ENCODE results near the gene TSFM. TPM values are rescaled to one million over a fixed set of nuclear protein-coding genes. Genes with fewer than 3 reads are reported as not detected.
A peak's percentile ranks its signal among the peaks of the same experiment; 100 is the strongest.

TSFM gene
- total and polyA plus RNA-seq, 9 of the 15 experiments (the other 6 are each of a cell fraction or from before 2014, with no cell fraction given), result 44.6 to 198 (median 60.2) TPM

DNA sequence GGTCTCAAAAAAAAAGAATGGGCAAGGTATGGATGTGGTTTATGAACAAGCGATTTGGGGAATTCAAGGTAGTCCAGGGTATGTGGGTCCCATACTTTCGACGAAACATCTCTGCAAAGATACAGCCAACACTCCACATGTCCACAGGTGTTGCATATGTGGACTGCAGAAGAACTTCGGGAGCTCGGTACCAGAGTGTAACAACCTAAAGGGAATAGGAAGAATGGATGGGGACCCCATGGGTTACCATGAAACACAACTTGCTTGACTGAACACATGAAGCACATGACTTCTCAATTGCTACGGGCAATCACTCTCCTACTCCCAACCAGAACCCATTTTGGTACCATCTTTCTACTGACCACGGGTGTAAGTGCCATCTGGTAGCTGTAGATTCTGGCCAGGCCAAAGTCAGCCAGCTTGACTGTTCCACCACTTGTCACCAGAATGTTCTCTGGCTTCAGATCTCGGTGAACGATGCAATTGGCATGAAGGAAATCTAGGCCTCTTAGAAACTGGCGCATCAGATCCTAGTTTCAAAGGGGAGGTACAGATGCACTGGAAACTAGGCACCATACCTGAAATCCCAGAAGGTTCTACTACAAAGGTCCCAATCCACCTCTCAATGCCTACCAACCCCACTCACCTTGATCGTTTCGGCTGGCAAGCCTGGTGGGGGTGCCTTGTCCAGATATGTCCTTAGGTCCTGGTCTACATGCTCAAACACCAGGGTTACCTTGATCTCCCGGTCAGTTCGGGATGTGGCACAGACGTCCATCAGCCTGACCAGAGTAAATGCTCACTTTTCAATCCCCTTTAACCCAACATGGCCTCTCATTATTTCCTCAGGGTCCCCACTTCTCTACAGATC lies 31.8 kb upstream of the TSFM start (continued):
- TF ChIP-seq, protein P1, sequence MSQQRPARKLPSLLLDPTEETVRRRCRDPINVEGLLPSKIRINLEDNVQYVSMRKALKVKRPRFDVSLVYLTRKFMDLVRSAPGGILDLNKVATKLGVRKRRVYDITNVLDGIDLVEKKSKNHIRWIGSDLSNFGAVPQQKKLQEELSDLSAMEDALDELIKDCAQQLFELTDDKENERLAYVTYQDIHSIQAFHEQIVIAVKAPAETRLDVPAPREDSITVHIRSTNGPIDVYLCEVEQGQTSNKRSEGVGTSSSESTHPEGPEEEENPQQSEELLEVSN (IDR thresholded peaks at IDR 0.05; ENCODE audit: borderline replicate concordance in 1 of 2, extremely low read depth in 1 of 2, insufficient read depth in 1 of 2, insufficient read length in 1 of 2, low read depth in 1 of 2, low read length in 1 of 2, poor library complexity in 1 of 2, severe bottlenecking in 1 of 2), result peak in 1 of 2 experiments; percentile 9
- TF ChIP-seq ASH1L (IDR thresholded peaks at IDR 0.05; ENCODE audit: borderline replicate concordance, low read depth, partially characterized antibody), result no peak
- no peak for TF ChIP-seq ZNF41 (CRISPR knock-in tag; conservative IDR thresholded peaks at IDR 0.05)
- TF ChIP-seq, protein P2, sequence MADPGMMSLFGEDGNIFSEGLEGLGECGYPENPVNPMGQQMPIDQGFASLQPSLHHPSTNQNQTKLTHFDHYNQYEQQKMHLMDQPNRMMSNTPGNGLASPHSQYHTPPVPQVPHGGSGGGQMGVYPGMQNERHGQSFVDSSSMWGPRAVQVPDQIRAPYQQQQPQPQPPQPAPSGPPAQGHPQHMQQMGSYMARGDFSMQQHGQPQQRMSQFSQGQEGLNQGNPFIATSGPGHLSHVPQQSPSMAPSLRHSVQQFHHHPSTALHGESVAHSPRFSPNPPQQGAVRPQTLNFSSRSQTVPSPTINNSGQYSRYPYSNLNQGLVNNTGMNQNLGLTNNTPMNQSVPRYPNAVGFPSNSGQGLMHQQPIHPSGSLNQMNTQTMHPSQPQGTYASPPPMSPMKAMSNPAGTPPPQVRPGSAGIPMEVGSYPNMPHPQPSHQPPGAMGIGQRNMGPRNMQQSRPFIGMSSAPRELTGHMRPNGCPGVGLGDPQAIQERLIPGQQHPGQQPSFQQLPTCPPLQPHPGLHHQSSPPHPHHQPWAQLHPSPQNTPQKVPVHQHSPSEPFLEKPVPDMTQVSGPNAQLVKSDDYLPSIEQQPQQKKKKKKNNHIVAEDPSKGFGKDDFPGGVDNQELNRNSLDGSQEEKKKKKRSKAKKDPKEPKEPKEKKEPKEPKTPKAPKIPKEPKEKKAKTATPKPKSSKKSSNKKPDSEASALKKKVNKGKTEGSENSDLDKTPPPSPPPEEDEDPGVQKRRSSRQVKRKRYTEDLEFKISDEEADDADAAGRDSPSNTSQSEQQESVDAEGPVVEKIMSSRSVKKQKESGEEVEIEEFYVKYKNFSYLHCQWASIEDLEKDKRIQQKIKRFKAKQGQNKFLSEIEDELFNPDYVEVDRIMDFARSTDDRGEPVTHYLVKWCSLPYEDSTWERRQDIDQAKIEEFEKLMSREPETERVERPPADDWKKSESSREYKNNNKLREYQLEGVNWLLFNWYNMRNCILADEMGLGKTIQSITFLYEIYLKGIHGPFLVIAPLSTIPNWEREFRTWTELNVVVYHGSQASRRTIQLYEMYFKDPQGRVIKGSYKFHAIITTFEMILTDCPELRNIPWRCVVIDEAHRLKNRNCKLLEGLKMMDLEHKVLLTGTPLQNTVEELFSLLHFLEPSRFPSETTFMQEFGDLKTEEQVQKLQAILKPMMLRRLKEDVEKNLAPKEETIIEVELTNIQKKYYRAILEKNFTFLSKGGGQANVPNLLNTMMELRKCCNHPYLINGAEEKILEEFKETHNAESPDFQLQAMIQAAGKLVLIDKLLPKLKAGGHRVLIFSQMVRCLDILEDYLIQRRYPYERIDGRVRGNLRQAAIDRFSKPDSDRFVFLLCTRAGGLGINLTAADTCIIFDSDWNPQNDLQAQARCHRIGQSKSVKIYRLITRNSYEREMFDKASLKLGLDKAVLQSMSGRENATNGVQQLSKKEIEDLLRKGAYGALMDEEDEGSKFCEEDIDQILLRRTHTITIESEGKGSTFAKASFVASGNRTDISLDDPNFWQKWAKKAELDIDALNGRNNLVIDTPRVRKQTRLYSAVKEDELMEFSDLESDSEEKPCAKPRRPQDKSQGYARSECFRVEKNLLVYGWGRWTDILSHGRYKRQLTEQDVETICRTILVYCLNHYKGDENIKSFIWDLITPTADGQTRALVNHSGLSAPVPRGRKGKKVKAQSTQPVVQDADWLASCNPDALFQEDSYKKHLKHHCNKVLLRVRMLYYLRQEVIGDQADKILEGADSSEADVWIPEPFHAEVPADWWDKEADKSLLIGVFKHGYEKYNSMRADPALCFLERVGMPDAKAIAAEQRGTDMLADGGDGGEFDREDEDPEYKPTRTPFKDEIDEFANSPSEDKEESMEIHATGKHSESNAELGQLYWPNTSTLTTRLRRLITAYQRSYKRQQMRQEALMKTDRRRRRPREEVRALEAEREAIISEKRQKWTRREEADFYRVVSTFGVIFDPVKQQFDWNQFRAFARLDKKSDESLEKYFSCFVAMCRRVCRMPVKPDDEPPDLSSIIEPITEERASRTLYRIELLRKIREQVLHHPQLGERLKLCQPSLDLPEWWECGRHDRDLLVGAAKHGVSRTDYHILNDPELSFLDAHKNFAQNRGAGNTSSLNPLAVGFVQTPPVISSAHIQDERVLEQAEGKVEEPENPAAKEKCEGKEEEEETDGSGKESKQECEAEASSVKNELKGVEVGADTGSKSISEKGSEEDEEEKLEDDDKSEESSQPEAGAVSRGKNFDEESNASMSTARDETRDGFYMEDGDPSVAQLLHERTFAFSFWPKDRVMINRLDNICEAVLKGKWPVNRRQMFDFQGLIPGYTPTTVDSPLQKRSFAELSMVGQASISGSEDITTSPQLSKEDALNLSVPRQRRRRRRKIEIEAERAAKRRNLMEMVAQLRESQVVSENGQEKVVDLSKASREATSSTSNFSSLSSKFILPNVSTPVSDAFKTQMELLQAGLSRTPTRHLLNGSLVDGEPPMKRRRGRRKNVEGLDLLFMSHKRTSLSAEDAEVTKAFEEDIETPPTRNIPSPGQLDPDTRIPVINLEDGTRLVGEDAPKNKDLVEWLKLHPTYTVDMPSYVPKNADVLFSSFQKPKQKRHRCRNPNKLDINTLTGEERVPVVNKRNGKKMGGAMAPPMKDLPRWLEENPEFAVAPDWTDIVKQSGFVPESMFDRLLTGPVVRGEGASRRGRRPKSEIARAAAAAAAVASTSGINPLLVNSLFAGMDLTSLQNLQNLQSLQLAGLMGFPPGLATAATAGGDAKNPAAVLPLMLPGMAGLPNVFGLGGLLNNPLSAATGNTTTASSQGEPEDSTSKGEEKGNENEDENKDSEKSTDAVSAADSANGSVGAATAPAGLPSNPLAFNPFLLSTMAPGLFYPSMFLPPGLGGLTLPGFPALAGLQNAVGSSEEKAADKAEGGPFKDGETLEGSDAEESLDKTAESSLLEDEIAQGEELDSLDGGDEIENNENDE (IDR thresholded peaks at IDR 0.05; ENCODE audit: low read depth, low read length), result peak; percentile 4

Measured in K562 (cell line).